ENCODE data around the gene ETFRF1.
A peak's percentile ranks its signal among the peaks of the same experiment; 100 is the strongest.

ETFRF1 gene

DNA sequence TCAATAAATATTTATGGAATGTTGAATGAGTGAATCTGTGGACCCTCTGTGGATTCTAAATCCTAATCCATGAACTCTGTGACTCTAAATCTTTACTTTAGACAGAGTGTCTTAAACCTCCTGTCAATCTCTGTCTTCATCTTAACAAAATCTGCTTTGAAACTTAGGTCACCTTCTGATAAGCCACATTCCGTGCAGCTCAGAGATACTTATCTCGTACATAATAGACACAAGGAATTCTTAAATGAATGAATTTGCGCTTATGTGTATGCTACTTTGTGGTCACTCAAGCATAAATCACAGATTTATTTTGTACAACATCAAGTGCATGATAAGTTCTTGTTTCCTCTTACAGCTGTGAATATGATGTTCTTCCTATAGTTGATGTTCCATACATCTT is 57.9 kb downstream of the ETFRF1 start:
- DNase-seq (ENCODE audit: low read depth in 1 of 2, low spot score in 1 of 2) = no peak
- no peak for TF ChIP-seq POLR2AphosphoS5 (IDR thresholded peaks at IDR 0.05; ENCODE audit: low read depth)
- no peak for TF ChIP-seq SPI1 (IDR thresholded peaks at IDR 0.05; ENCODE audit: borderline replicate concordance, low read depth)
- TF ChIP-seq, protein P1, sequence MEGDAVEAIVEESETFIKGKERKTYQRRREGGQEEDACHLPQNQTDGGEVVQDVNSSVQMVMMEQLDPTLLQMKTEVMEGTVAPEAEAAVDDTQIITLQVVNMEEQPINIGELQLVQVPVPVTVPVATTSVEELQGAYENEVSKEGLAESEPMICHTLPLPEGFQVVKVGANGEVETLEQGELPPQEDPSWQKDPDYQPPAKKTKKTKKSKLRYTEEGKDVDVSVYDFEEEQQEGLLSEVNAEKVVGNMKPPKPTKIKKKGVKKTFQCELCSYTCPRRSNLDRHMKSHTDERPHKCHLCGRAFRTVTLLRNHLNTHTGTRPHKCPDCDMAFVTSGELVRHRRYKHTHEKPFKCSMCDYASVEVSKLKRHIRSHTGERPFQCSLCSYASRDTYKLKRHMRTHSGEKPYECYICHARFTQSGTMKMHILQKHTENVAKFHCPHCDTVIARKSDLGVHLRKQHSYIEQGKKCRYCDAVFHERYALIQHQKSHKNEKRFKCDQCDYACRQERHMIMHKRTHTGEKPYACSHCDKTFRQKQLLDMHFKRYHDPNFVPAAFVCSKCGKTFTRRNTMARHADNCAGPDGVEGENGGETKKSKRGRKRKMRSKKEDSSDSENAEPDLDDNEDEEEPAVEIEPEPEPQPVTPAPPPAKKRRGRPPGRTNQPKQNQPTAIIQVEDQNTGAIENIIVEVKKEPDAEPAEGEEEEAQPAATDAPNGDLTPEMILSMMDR (IDR thresholded peaks at IDR 0.05; ENCODE audit: insufficient read depth, low read length) = no peak
- TF ChIP-seq GABPA (IDR thresholded peaks at IDR 0.05; ENCODE audit: low read depth) = no peak
- TF ChIP-seq, protein P2, sequence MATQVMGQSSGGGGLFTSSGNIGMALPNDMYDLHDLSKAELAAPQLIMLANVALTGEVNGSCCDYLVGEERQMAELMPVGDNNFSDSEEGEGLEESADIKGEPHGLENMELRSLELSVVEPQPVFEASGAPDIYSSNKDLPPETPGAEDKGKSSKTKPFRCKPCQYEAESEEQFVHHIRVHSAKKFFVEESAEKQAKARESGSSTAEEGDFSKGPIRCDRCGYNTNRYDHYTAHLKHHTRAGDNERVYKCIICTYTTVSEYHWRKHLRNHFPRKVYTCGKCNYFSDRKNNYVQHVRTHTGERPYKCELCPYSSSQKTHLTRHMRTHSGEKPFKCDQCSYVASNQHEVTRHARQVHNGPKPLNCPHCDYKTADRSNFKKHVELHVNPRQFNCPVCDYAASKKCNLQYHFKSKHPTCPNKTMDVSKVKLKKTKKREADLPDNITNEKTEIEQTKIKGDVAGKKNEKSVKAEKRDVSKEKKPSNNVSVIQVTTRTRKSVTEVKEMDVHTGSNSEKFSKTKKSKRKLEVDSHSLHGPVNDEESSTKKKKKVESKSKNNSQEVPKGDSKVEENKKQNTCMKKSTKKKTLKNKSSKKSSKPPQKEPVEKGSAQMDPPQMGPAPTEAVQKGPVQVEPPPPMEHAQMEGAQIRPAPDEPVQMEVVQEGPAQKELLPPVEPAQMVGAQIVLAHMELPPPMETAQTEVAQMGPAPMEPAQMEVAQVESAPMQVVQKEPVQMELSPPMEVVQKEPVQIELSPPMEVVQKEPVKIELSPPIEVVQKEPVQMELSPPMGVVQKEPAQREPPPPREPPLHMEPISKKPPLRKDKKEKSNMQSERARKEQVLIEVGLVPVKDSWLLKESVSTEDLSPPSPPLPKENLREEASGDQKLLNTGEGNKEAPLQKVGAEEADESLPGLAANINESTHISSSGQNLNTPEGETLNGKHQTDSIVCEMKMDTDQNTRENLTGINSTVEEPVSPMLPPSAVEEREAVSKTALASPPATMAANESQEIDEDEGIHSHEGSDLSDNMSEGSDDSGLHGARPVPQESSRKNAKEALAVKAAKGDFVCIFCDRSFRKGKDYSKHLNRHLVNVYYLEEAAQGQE (IDR thresholded peaks at IDR 0.05; ENCODE audit: insufficient replicate concordance, low read depth) = no peak
- Histone ChIP-seq H3K27ac (replicated peaks) (no peak overlapping the region), H3K4me3 (replicated peaks; ENCODE audit: insufficient read depth, low read length) (no peak overlapping the region), H3K27me3 (ENCODE audit: insufficient read depth, poor library complexity, severe bottlenecking) (no peaks in the 10 kb centered on the region)

DNA sequence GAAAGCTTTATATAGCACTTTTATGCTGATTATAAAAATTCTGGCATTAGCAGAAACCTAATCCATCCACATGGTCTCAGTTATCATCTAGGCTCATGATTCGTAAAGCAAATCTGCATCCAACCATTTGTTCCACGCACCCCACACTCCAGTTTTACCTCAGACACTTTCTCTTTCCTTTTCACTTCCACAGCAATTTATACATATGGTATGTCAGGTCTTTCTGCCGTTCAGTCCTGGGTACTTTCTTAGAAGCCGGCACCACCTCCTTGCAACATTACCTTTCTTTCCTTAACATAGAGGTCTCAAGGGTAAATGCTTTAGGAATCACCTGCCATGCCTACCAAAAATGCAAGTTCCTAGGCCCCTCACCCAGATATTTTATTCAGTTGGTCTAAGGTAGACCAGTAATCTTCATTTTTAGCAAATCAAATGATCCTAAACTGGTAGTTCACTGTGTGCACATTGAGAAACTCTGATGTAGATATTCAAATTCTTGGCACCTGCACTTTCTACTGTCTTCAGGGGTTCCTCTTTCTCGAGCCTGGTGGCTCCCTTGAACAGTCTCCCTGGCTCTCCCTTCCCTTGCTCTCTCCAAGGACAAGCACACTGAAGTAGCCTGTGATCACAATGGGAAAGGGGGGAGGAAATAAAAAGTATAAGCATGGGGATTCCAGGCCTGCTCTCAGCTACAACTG is 58.5 kb downstream of the ETFRF1 start:
- TF ChIP-seq SPI1 (IDR thresholded peaks at IDR 0.05; ENCODE audit: borderline replicate concordance, low read depth) = peak; percentile 70; the same call in 1 of the 2 replicates
- TF ChIP-seq, protein P1 (IDR thresholded peaks at IDR 0.05; ENCODE audit: insufficient read depth, low read length) = no peak
- no peak for DNase-seq (ENCODE audit: low read depth in 1 of 2, low spot score in 1 of 2)
- H3K4me3 ChIP-seq (replicated peaks; ENCODE audit: insufficient read depth, low read length) = no peak overlapping the region
- H3K27ac ChIP-seq (replicated peaks) = no peak overlapping the region
- no peaks in the 10 kb centered on the region for H3K27me3 ChIP-seq (ENCODE audit: insufficient read depth, poor library complexity, severe bottlenecking)

DNA sequence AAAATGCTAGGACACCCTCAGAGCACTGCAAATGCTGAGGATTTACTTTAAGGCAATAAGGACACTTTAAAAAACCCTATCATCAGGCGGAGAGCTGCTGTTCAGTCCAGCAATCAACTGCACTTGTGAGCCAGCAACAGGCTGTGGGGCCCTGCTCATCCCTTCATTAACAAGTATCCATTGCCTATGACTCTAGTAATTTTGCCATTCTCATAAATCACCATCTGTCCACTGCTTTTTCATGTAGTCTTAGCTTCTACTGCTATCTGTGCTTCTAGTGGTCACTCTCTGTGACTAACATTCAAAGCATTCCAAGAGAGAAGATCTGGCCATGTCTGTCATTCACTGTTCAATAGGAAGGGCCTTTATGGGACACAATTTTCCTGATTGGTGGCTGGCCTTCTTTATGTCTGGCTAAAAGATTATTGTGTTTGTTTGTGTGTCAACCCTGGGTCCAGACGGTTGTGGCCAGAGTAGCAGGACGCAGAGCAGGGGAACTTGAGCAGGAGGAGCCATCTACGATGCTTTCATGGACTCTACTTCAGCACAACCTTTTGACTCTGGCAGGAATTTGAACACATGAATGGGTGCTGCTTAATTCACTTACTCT is 59.3 kb downstream of the ETFRF1 start:
- TF ChIP-seq, protein P1 (IDR thresholded peaks at IDR 0.05; ENCODE audit: insufficient read depth, low read length) = no peak
- TF ChIP-seq, protein P2 (IDR thresholded peaks at IDR 0.05; ENCODE audit: insufficient replicate concordance, low read depth) = no peak
- TF ChIP-seq SPI1 (IDR thresholded peaks at IDR 0.05; ENCODE audit: borderline replicate concordance, low read depth) (no peak), GABPA (IDR thresholded peaks at IDR 0.05; ENCODE audit: low read depth) (no peak), POLR2AphosphoS5 (IDR thresholded peaks at IDR 0.05; ENCODE audit: low read depth) (no peak)
- Histone ChIP-seq H3K4me3 (replicated peaks; ENCODE audit: insufficient read depth, low read length) (no peak overlapping the region), H3K27me3 (ENCODE audit: insufficient read depth, poor library complexity, severe bottlenecking) (no peaks in the 10 kb centered on the region), H3K27ac (replicated peaks) (no peak overlapping the region)
- no peak for DNase-seq (ENCODE audit: low read depth in 1 of 2, low spot score in 1 of 2)

Measured in HL-60 (cell line).